ENCODE data around the gene ATP11A.

DNA sequence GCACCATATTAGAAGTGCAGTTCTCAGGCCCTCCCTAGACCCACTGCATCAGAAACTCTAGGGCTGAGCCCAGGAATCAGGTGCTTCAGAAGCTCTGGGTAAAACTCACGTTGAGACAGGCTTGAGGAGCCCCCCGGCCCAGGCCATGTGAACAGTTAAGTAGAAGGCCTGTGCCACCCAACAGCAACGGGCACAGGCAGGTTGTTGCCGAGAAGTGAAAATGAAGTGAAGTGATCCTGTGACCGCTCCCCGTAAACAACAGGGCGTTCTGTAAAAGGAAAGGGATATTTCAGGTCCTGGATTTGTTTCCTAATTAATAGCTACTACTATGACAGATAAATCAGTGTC lies 128.8 kb downstream of the ATP11A start:
- TF ChIP-seq, protein P1, sequence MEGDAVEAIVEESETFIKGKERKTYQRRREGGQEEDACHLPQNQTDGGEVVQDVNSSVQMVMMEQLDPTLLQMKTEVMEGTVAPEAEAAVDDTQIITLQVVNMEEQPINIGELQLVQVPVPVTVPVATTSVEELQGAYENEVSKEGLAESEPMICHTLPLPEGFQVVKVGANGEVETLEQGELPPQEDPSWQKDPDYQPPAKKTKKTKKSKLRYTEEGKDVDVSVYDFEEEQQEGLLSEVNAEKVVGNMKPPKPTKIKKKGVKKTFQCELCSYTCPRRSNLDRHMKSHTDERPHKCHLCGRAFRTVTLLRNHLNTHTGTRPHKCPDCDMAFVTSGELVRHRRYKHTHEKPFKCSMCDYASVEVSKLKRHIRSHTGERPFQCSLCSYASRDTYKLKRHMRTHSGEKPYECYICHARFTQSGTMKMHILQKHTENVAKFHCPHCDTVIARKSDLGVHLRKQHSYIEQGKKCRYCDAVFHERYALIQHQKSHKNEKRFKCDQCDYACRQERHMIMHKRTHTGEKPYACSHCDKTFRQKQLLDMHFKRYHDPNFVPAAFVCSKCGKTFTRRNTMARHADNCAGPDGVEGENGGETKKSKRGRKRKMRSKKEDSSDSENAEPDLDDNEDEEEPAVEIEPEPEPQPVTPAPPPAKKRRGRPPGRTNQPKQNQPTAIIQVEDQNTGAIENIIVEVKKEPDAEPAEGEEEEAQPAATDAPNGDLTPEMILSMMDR (IDR thresholded peaks at IDR 0.05), result no peak
- TF ChIP-seq POLR2A (IDR thresholded peaks at IDR 0.05), result no peak
